Vagina (tissue), 2 donors: ENCODE results near the gene FOXN3. TPM values are rescaled to one million over a fixed set of nuclear protein-coding genes. Genes with fewer than 3 reads are reported as not detected.

Source experiments
- DNase-seq, 2 donors: peaks; one replicate each; pipeline ENCODE4 v3.0.0-alpha.2; 2017; ENCODE audit errors: extremely low spot score in 2 of 2
- H3K27ac ChIP-seq: fragments of 200-600 bp; sonication (generic); one replicate; pipeline ENCODE4 v1.5.1; 2019
- H3K27me3 ChIP-seq: fragments of 200-600 bp; sonication (generic); one replicate; pipeline ENCODE4 v1.5.1; 2019
- H3K36me3 ChIP-seq, 2 donors: fragments of 200-600 bp; sonication (generic); one replicate each; pipeline ENCODE4 v1.5.1; 2017 to 2019
- H3K4me1 ChIP-seq: fragments of 200-600 bp; sonication (generic); one replicate; pipeline ENCODE4 v1.5.1; 2019
- H3K4me3 ChIP-seq, 2 donors: fragments of 200-600 bp; sonication (generic); 1 replicate in 1 of 2; 2 replicates in 1 of 2; pipeline ENCODE4 v1.5.1; 2016 to 2019
- H3K9me3 ChIP-seq: fragments of 200-600 bp; sonication (generic); one replicate; pipeline ENCODE4 v1.5.1; 2019
- CTCF ChIP-seq, 3 experiments: fragments of 450-650 bp in 2 of 3; fragments of 200-600 bp in 1 of 3; sonication (generic) in 1 of 3; IDR thresholded peaks; one replicate each; pipeline ENCODE4 v1.5.1; 2017 to 2019; ENCODE audit warnings: antibody characterized with exemption in 3 of 3, mild to moderate bottlenecking in 2 of 3, moderate library complexity in 2 of 3
- POLR2A ChIP-seq, 2 donors: fragments of 450-650 bp; IDR thresholded peaks; one replicate each; pipeline ENCODE4 v1.6.1; 2017; ENCODE audit warnings: antibody characterized with exemption in 2 of 2, mild to moderate bottlenecking in 2 of 2, moderate library complexity in 2 of 2
- POLR2AphosphoS5 ChIP-seq, 2 donors: sonication (generic); formaldehyde crosslinking; IDR thresholded peaks; one replicate each; pipeline ENCODE4 v1.9.0; 2017; ENCODE audit warnings: antibody characterized with exemption in 2 of 2, mild to moderate bottlenecking in 2 of 2, low read depth in 1 of 2; ENCODE audit not compliant: insufficient read depth in 1 of 2
- intact Hi-C: fragments of 100-400 bp; cut with DNase I; formaldehyde crosslinking; loops from one replicate; pipeline ENCODE4 v1.15.1; 2023
- total RNA-seq: library from RNA; depleted of rRNA; stranded (reverse); fragments of >200 nt; gene quantifications from one replicate; pipeline ENCODE4 v1.2.3, GENCODE V29; 2016

Gene FOXN3
- total RNA-seq, 1 donor from 2014 or later = 111 TPM

DNA sequence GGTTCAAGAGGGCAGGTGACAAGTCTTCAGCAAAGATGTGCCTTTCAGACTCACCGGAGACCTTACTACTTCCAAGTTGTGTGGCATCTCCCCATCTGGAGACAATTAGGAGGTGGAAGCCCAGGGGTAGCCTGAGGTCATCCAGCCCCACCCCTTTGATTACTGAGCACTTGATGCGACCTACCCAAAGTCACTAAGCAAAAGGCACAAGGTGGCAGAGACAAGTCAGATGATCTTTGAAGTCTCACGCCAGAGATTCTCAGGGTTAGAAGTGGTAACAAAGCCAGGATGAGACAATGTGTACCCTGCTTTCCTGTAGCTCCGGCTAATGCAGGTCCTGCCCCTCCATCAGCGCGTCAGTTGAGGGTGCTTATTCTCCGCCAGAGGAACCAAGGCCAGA is 1.4 kb upstream of the FOXN3 start:
- TF ChIP-seq POLR2A (IDR thresholded peaks at IDR 0.05) (no peak), CTCF (IDR thresholded peaks at IDR 0.05) (no peak), POLR2AphosphoS5 (IDR thresholded peaks at IDR 0.05; ENCODE audit: insufficient read depth in 1 of 2, low read depth in 1 of 2) (peak in 1 of 2 donors; percentile 13)
- no peaks in the 10 kb centered on the region for H3K9me3 ChIP-seq
- peak overlapping the region; percentile 80 to 99 for H3K4me3 ChIP-seq
- no peaks in the 10 kb centered on the region for H3K36me3 ChIP-seq
- H3K27me3 ChIP-seq = no peaks in the 10 kb centered on the region
- H3K27ac ChIP-seq = peak overlapping the region; percentile 91
- peaks cover 44% of the 10 kb centered on the region for H3K4me1 ChIP-seq
- intact Hi-C loops = loop anchor here (10.0 kb wide), 2 partner anchors 234 to 286 kb away; no protein-coding TSS in a partner anchor
- no peak for DNase-seq

DNA sequence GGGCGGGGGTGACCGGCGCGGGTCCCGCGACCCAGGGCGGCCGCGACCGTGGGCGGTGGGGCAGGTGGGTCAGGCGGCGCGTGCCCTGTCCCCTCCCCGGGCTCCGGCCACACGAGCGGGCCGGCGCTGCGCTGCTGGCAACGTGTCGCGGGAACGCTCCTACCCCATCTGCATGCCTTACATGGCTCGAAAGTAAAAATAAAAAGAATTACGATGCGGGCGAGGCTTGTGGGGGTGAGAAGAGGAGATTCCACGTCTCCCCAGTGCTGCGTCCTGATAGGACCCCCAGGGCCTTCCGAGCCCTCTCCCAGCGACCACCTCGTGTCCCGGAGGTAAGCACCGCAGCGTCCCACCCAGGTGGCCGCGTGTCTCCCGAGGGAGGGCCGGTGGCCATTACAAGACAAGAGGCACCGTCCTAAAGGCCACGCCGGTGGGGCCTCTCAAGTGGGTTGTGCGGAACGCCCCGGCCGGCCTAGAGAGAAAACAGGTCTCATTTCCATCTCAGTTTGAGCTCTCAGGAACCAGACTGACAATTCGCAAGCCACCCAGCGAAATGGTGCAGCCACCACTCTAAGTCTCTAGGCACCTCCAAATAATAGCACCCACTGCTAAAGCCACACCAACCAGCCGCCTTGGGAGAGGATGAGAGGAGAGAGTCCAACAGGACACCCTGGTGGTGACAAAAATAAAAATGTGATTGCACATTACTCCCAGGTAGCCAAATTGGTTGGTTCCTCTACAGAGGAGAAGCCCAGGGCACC is 612 bp upstream of the FOXN3 start:
- intact Hi-C loops = loop anchor here (10.0 kb wide), 2 partner anchors 233 to 287 kb away; no protein-coding TSS in a partner anchor
- peak in 1 of 2 donors; percentile 91 for DNase-seq
- H3K27me3 ChIP-seq = no peaks in the 10 kb centered on the region
- no peaks in the 10 kb centered on the region for H3K36me3 ChIP-seq
- H3K27ac ChIP-seq = peak overlapping the region; percentile 91
- TF ChIP-seq POLR2A (IDR thresholded peaks at IDR 0.05) (no peak), CTCF (IDR thresholded peaks at IDR 0.05) (peak in 2 of 3 experiments; percentile 5 to 56), POLR2AphosphoS5 (IDR thresholded peaks at IDR 0.05; ENCODE audit: insufficient read depth in 1 of 2, low read depth in 1 of 2) (peak in 1 of 2 donors; percentile 62)
- H3K4me1 ChIP-seq = peaks cover 44% of the 10 kb centered on the region
- H3K9me3 ChIP-seq = no peaks in the 10 kb centered on the region
- H3K4me3 ChIP-seq = peak overlapping the region; percentile 80 to 99

DNA sequence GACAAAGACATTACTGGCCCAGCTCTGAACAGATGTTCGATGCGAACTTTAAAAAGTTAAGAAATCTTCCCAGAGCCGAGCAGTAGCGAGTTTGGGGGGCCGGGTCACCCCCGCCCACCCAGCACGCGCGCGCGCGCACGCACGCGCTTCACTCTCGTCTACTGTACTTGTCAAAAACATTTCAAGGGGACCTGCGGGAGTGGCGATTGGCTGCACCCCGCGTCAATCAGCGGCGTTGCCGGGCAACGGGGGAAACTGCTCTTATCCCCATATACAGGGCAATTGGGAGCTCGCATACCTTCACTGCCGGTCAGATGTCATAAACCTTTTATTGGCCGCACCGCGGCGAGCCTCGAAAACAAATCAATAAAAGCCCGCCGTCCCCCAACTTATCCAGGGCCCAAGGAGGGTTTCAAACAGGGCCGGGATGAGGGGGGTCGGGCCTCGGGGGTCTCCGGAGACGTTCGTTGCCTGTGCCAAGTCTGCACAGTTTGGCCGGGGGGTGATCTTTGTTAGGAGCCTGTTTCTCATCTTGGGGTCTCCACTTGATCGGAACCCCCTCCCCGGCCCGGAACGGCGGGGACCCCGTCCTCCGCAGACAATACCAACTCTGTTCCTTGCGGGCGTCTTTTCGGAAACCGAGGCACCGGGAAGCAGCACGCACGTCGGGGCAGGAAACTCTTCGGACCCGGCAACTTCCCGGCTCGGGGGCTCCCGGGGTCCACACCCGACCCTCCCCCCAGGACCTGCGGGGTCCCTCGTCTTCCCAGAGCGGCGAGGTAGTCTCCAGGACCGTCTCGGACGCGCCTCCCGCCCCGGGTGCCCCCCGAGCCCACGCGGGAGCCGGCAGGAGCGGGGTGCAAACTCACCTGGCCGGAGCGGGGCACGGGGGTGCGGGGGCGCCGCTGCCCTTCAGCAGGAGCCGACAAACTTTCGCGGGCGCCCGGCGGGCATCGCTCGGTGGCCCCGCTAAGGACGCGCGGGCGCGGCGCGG is 734 bp downstream of the FOXN3 start:
- TF ChIP-seq POLR2A (IDR thresholded peaks at IDR 0.05) (peak in 1 of 2 donors; percentile 9), CTCF (IDR thresholded peaks at IDR 0.05) (no peak), POLR2AphosphoS5 (IDR thresholded peaks at IDR 0.05; ENCODE audit: insufficient read depth in 1 of 2, low read depth in 1 of 2) (peak; percentile 83 to 87)
- intact Hi-C loops = loop anchor here (10.0 kb wide), 2 partner anchors 231 to 289 kb away; no protein-coding TSS in a partner anchor
- Histone ChIP-seq H3K27ac (peak overlapping the region; percentile 98), H3K4me3 (peak overlapping the region; percentile 88 to 99), H3K36me3 (peaks cover 0 to 9% of the 10 kb centered on the region in 2 donors), H3K4me1 (peaks cover 52% of the 10 kb centered on the region), H3K9me3 (no peaks in the 10 kb centered on the region), H3K27me3 (no peaks in the 10 kb centered on the region)
- peak; percentile 98 to 100 for DNase-seq

- intact Hi-C loops = loop anchor here (10.0 kb wide), 2 partner anchors 230 to 290 kb away; no protein-coding TSS in a partner anchor
These were observed 1.9 kb downstream of the FOXN3 start for GRCh38 chr14:89415159-89415558.

More at GRCh38 chr14:89415159-89415558, 1.9 kb downstream of the FOXN3 start:
- Histone ChIP-seq H3K27ac (peak overlapping the region; percentile 98), H3K27me3 (no peaks in the 10 kb centered on the region), H3K4me3 (peak overlapping the region; percentile 88 to 99), H3K9me3 (no peaks in the 10 kb centered on the region), H3K36me3 (peaks cover 0 to 20% of the 10 kb centered on the region in 2 donors), H3K4me1 (peaks cover 64% of the 10 kb centered on the region)
- DNase-seq = no peak
- TF ChIP-seq POLR2A (IDR thresholded peaks at IDR 0.05) = no peak
- TF ChIP-seq CTCF (IDR thresholded peaks at IDR 0.05) = no peak
- no peak for TF ChIP-seq POLR2AphosphoS5 (IDR thresholded peaks at IDR 0.05; ENCODE audit: insufficient read depth in 1 of 2, low read depth in 1 of 2)
